Subcutaneous adipose tissue (tissue), 4 donors: ENCODE data around the gene GABRG3. TPM values are rescaled to one million over a fixed set of nuclear protein-coding genes. Genes with fewer than 3 reads are reported as not detected.

Experiments used
- CTCF ChIP-seq: fragments of 450-650 bp; IDR thresholded peaks from one replicate; pipeline ENCODE4 v1.5.1; 2016; ENCODE audit warnings: low read depth, mild to moderate bottlenecking, control low read depth, antibody characterized with exemption, moderate library complexity
- total RNA-seq, 4 donors: library from RNA; depleted of rRNA; stranded (reverse); fragments of >200 nt; gene quantifications; one replicate each; pipeline ENCODE4 v1.1.0, GENCODE V29; 2016

GABRG3 gene
- total RNA-seq, 4 donors from 2014 or later, result not detected

- no peak for TF ChIP-seq CTCF
Measured at GRCh38 chr15:27062951-27063350, 92.0 kb downstream of the GABRG3 start.

- TF ChIP-seq CTCF, result no peak
Measured at GRCh38 chr15:27064080-27064479, 93.1 kb downstream of the GABRG3 start.

- TF ChIP-seq CTCF, result no peak
Measured at GRCh38 chr15:27065151-27065550, 94.2 kb downstream of the GABRG3 start.

GRCh38 chr15:27065785-27066184 lies 94.8 kb downstream of the GABRG3 start:
- TF ChIP-seq CTCF, result no peak

GRCh38 chr15:27066446-27066845 lies 95.5 kb downstream of the GABRG3 start:
- no peak for TF ChIP-seq CTCF

- TF ChIP-seq CTCF, result no peak
Measured at GRCh38 chr15:27067175-27067574, 96.2 kb downstream of the GABRG3 start.

GRCh38 chr15:27070841-27071240 lies 99.9 kb downstream of the GABRG3 start:
- no peak for TF ChIP-seq CTCF
